ENCODE results near the gene FSTL5.

DNA sequence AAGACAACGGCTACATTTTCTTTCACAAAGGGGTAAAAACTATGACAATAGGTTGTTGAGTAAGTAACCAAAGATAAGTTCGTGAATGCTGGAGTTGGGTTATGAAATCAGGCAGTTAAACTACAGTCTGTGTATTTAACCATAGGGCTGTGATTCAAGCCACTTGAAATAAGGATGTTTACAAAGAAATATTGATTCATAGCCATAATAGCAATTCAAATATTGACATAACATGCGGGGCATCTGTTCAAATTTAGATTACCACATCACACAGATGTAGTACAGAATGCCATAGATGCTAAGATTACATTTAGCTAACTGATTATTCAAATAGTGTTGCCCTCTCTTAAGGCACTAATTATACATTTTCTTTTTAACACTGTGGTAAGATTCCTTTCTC is 364.1 kb downstream of the FSTL5 start:
- TF ChIP-seq POLR2AphosphoS5 (IDR thresholded peaks at IDR 0.05; ENCODE audit: insufficient read depth, low read depth, low read length) (no peak), MYC (IDR thresholded peaks at IDR 0.05; ENCODE audit: low read depth, low read length) (no peak), CTCF (IDR thresholded peaks at IDR 0.05; ENCODE audit: extremely low read depth in 1 of 2, insufficient read depth in 1 of 2, low read depth in 1 of 2, low read length in 2 of 2) (no peak), POLR2A (IDR thresholded peaks at IDR 0.05; ENCODE audit: low read depth, low read length) (no peak), EZH2 (IDR thresholded peaks at IDR 0.05; ENCODE audit: borderline replicate concordance, low read depth, low read length, severe bottlenecking) (no peak), GATA2 (IDR thresholded peaks at IDR 0.05; ENCODE audit: insufficient read depth, insufficient read length, low read depth, low read length) (no peak)
- TF ChIP-seq, protein P1, sequence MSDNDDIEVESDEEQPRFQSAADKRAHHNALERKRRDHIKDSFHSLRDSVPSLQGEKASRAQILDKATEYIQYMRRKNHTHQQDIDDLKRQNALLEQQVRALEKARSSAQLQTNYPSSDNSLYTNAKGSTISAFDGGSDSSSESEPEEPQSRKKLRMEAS (IDR thresholded peaks at IDR 0.05; ENCODE audit: insufficient read depth, insufficient read length): no peak

Data from endothelial cell of umbilical vein (primary cell).